ENCODE results near the gene ENTPD1.
A peak's percentile ranks its signal among the peaks of the same experiment; 100 is the strongest.
"Not testable (repeated sequence)": the region's sequence is repeated elsewhere in the genome, so short reads cannot be mapped to it uniquely, and the experiment has no call there.

ENTPD1 gene

DNA sequence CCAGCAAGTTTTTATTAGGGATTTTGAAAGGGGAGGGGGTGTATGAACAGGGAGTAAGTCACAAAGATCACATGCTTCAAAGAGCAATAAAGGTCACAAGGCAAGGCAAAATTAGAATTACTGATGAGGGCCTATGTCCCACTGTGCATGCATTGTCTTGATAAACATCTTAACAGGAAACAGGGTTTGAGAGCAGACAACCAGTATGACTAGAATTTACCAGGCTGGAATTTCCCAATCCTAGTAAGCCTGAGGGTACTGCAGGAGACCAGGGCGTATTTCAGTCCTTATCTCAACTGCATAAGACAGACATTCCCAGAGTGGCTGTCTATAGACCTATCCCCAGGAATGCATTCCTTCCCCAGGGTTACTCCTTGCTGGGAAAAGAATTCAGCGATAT, 44.3 kb downstream of the ENTPD1 start:
- H3K4me1 Mint-ChIP-seq, H3K27ac Mint-ChIP-seq: not testable (repeated sequence)

DNA sequence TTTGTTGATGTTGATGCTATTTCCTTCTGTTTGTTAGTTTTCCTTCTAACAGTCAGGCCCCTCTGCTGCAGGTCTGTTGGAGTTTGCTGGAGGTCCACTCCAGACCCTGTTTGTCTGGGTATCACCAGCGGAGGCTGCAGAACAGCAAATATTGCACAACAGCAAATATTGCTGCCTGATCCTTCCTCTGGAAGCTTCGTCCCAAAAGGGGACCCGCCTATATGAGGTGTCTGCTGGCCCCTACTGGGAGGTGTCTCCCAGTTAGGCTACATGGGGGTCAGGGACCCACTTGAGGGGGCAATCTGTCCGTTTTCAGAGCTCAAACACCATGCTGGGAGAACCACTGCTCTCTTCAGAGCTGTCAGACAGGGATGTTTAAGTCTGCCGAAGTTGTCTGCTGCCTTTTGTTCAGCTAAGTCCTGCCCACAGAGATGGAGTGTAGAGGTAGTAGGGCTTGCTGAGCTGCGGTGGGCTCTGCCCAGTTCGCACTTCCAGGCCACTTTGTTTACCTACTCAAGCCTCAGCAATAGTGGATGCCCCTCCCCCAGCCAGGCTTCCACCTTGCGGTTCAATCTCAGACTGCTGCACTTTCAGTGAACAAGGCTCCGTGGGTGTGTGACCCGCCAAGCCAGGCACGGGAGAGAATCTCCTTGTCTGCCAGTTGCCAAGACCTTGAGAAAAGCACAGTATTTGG, 50.9 kb downstream of the ENTPD1 start:
- not testable (repeated sequence) for H3K4me1 Mint-ChIP-seq, H3K4me3 Mint-ChIP-seq, H3K36me3 Mint-ChIP-seq, H3K9me3 Mint-ChIP-seq
- Mint-ChIP-seq H3K27ac (peak overlapping the region; percentile 26), H3K27me3 (peaks cover 17% of the 10 kb centered on the region)

More for the DNA sequence above, 44.3 kb downstream of the ENTPD1 start:
- not testable (repeated sequence) for H3K36me3 Mint-ChIP-seq, H3K4me3 Mint-ChIP-seq, H3K27me3 Mint-ChIP-seq, H3K9me3 Mint-ChIP-seq

DNA sequence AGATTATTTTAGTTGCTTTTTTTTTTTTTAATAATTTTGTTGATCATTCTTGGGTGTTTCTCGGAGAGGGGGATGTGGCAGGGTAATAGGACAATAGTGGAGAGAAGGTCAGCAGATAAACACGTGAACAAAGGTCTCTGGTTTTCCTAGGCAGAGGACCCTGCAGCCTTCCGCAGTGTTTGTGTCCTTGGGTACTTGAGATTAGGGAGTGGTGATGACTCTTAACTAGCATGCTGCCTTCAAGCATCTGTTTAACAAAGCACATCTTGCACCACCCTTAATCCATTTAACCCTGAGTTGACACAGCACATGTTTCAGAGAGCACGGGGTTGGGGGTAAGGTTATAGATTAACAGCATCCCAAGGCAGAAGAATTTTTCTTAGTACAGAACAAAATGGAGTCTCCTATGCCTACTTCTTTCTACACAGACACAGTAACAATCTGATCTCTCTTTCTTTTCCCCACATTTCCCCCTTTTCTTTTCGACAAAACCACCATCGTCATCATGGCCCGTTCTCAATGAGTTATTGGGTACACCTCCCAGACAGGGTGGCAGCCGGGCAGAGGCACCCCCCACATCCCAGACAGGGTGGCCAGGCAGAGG, 52.8 kb downstream of the ENTPD1 start:
- H3K9me3 Mint-ChIP-seq, result not testable (repeated sequence)

DNA sequence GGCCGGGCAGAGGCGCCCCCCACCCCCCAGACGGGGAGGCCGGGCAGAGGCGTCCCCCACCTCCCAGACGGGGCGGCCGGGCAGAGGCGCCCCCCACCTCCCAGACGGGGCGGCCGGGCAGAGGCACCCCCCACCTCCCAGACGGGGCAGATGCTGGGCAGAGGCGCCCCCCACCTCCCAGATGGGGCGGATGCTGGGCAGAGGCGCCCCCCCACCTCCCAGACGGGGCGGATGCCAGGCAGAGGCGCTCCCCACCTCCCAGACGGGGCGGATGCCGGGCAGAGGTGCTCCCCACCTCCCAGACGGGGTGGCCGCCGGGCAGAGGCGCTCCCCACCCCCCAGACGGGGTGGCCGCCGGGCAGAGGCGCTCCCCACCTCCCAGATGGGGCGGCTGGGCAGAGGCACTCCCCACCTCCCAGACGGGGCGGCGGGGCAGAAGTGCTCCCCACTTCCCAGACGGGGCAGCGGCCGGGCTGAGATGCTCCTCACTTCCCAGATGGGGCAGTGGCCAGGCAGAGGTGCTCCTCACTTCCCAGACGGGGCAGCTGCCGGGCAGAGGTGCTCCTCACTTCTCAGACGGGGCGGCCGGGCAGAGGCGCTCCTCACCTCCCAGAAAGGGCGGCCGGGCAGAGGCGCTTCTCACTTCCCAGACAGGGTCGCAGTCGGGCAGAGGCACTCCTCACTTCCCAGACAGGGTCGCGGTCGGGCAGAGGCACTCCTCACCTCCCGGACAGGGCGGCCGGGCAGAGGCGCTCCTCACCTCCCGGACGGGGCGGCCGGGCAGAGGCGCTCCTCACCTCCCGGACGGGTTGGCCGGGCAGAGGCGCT, 53.6 kb downstream of the ENTPD1 start:
- H3K4me1 Mint-ChIP-seq, result no peaks in the 10 kb centered on the region
- no peak overlapping the region for H3K4me3 Mint-ChIP-seq
- no peak overlapping the region for H3K27ac Mint-ChIP-seq
- H3K9me3 Mint-ChIP-seq, result no peaks in the 10 kb centered on the region
- peaks cover 2% of the 10 kb centered on the region for H3K36me3 Mint-ChIP-seq
- peaks cover 17% of the 10 kb centered on the region for H3K27me3 Mint-ChIP-seq

More for the DNA sequence above, 52.8 kb downstream of the ENTPD1 start:
- H3K4me3 Mint-ChIP-seq, H3K27ac Mint-ChIP-seq, H3K36me3 Mint-ChIP-seq, H3K4me1 Mint-ChIP-seq: not testable (repeated sequence)
- H3K27me3 Mint-ChIP-seq, result peaks cover 17% of the 10 kb centered on the region

DNA sequence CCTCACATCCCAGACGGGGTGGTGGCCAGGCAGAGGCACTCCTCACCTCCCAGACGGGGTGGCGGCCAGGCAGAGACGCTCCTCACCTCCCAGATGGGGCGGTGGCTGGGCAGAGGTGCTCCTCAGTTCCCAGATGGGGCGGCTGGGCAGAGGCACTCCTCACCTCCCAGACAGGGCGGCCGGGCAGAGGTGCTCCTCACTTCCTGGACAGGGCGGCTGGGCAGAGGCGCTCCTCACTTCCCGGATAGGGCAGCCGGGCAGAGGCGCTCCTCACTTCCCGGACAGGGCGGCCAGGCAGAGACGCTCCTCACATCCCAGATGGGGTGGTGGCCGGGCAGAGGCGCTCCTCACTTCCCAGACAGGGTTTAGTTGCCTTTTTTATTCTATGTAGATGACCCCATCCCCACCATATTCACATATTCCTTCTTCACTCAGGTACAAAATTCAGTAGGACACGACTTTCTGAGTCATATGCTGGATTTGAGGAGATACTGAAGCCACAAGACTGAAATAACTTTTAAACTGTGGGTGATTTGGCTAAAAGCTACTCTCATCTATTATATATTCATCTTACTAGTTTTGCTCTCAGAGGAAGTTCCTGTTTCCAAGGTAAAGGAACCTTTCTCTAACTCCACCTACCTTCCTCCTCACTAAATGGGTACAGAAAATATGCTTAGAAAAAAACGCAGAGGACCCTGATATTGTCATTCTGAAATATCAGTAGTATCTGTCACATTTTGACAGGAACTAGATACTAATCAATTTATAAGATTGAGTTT, 54.4 kb downstream of the ENTPD1 start:
- Mint-ChIP-seq H3K27ac (no peak overlapping the region), H3K4me1 (no peaks in the 10 kb centered on the region), H3K9me3 (no peaks in the 10 kb centered on the region), H3K27me3 (peaks cover 15% of the 10 kb centered on the region), H3K4me3 (no peak overlapping the region), H3K36me3 (peaks cover 2% of the 10 kb centered on the region)

DNA sequence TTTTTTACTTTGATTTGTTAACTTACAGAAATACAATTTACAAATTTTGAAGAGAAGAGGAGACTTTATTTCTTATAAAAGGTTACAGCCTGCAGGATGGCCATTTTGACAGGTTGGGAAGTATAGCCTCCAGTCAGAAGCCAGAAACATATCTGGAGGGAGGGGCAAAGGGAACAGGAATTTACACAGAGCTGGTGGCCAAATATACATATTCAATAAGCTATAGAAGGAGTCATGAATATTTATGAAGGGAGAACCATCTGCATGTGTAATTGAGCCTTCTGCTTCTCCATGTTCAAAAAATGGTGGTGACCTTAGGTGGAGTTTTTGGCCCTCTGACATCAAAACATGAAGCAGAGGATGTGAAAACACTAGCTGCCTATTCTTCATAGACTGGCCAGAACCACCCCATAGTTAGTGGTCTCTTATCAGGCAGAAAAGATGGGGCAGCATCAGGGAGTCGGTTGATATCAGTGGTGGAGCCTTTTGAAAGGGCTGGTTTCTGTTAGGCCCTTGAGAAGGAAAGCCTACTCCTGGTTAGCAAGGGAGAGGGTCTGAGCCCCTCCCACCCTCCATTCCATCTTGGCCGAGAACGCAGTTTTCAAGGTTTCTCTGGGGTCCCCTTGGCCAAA, 57.2 kb downstream of the ENTPD1 start:
- Mint-ChIP-seq H3K36me3 (peaks cover 2% of the 10 kb centered on the region), H3K4me3 (no peak overlapping the region), H3K9me3 (no peaks in the 10 kb centered on the region), H3K27me3 (peaks cover 10% of the 10 kb centered on the region), H3K4me1 (no peaks in the 10 kb centered on the region), H3K27ac (no peak overlapping the region)

DNA sequence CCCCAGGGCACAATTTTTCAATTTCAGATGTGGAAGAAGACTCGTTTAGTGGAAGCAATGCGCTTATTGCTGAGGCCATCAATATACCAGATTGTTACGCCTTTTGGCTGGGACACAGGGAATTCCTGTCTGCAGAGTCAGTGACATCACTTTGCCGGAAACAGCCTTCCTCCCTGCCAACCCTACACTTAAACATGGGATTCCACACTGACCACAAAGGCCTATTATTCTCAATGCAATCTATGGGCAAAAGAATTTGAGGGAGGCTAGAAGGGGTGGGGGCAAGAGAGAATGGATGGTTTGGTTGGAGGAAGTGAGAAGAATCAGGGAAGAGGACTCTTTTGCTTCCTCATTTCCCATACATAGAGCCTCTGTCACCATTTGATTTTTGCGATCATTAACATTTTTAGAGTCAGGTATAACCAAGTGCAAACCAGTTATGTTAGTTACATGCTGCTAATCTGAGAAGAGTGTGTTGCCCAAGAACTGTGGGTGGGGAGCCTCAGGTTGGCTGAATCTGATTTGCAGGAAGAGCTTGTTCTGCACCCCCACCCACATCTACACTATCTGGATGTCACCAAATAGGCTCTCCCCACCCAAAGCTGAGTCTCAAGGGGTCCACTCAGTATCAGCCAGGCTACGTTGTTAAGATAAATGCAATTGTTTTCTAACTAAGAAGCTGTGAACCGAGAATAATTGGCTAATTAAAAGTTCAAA, 58.2 kb downstream of the ENTPD1 start:
- Mint-ChIP-seq H3K36me3 (peaks cover 2% of the 10 kb centered on the region), H3K4me3 (no peak overlapping the region), H3K9me3 (no peaks in the 10 kb centered on the region), H3K4me1 (no peaks in the 10 kb centered on the region), H3K27ac (no peak overlapping the region), H3K27me3 (peaks cover 7% of the 10 kb centered on the region)

DNA sequence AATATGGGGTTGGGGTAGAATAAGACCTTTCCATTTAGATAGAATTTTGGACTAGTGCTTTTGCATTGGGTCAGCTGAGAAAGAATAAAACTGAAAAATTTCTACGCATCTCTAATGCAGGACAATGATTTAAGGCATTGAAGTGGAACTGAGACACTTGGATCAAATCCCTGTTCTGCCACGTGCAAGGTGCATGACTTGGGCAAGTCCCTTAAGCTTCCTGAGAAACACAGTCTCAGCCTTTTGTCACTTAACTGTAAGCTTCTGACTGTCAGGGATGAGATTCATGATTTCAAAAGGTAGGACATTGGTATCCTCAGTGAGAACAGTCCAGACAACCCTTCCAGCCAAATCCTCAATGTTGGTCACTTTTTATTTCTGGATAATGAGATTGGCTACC, 59.2 kb downstream of the ENTPD1 start:
- no peak overlapping the region for H3K4me3 Mint-ChIP-seq
- H3K9me3 Mint-ChIP-seq, result no peaks in the 10 kb centered on the region
- H3K27ac Mint-ChIP-seq, result no peak overlapping the region
- H3K36me3 Mint-ChIP-seq, result peaks cover 2% of the 10 kb centered on the region
- H3K4me1 Mint-ChIP-seq, result no peaks in the 10 kb centered on the region
- peaks cover 7% of the 10 kb centered on the region for H3K27me3 Mint-ChIP-seq

DNA sequence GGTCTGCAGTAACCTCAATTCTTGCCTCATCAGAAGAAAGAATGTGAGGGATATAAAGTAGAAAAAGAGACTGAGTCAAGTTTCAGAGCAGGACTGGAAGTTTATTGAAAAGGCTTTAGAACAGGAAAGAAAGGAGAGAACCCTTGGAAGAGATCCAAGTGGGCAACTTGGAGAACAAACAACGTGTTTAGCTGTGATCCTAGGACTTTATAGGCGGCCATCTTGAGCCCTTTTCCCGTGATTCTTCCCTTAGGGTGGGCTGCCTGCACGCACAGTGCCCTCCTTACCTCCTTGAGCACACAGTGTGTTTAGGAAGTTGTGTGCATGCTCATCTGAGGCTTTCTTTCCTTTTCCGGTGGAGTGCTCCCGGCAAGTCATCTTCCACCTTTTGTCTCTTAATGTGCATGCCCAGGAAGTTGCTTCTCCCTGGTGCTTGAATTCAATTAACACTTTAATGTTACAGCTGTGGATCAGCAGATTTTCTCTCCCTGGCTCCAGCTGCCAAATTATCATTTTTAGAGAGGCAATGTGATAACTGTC, 59.8 kb downstream of the ENTPD1 start:
- Mint-ChIP-seq H3K4me1 (no peaks in the 10 kb centered on the region), H3K4me3 (no peak overlapping the region), H3K27me3 (peaks cover 7% of the 10 kb centered on the region), H3K36me3 (peaks cover under 1% of the 10 kb centered on the region), H3K27ac (no peak overlapping the region), H3K9me3 (no peaks in the 10 kb centered on the region)

DNA sequence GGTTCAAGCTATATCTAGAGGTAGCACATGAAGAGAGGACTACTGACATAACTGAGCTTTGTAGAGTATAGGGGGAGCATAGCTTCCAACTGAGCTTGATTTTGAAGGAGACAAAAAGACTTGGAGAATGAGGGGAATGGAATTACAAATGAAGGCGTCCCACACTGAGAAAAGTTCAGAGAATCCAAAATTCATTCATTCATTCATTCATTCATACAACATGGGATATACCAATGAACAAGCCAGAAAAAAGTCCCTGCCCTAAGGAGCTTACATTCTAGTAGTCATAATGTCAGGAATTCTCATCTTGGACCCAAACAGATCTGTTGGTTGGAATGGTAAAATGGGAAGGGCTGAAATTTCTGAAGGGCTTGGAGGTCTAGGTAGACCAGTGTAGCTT, 62.0 kb downstream of the ENTPD1 start:
- H3K9me3 Mint-ChIP-seq, result no peaks in the 10 kb centered on the region
- no peak overlapping the region for H3K4me3 Mint-ChIP-seq
- no peak overlapping the region for H3K27ac Mint-ChIP-seq
- no peaks in the 10 kb centered on the region for H3K4me1 Mint-ChIP-seq
- H3K36me3 Mint-ChIP-seq, result no peaks in the 10 kb centered on the region
- H3K27me3 Mint-ChIP-seq, result peaks cover 9% of the 10 kb centered on the region

DNA sequence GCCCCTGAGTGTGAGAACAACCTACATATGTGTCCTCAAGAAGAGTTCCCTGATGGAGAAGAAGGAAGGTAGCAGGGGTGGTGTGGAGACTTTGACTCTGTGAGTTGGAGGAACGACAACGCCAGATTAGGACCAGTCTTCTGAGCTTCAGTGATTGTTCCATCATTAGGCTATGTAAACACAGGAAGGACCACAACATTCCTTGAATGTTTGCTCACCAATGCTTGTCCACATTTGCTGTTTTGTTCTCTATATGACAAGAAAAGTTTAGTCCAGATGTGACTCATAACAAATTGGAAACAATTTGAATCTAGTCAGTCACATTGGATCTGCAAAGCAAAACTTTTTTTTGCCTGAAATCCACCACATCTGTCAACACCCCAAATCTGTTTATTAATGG, 62.7 kb downstream of the ENTPD1 start:
- Mint-ChIP-seq H3K36me3 (no peaks in the 10 kb centered on the region), H3K9me3 (no peaks in the 10 kb centered on the region), H3K4me1 (no peaks in the 10 kb centered on the region), H3K4me3 (no peak overlapping the region), H3K27ac (no peak overlapping the region), H3K27me3 (peaks cover 11% of the 10 kb centered on the region)

DNA sequence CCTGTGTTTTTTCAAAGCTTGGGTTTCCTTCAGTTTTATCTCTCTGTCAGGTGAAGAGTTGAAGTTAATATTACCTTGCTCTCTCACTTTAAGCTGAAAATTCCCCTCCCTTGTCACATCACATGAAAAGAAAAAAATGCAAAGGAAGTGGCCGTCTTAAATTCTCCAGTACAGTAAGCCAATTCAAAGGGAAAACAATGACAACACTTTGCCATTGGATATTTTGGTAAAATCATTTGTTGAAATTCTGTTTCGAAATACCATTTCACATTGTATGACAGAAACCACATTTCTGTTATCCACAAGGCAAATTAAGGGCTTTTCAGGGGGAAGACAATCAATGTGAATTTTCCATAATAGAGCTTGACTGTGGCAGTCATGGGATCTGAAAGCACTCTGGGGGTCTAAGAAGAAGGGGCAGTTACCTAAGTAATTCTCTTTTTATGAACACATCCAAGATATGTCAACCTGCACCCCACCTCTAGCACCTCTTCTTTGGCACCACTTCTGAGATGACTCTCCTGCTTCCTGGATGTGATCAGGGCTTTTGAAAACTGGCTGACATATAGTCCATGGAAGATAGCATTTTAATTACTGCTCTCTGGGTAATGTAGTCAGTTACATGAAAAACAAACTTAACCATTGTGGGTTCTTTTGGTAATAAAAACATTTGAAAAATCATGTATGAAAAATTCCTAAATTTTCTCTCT, 63.8 kb downstream of the ENTPD1 start:
- H3K36me3 Mint-ChIP-seq, result no peaks in the 10 kb centered on the region
- no peaks in the 10 kb centered on the region for H3K4me1 Mint-ChIP-seq
- H3K9me3 Mint-ChIP-seq, result no peaks in the 10 kb centered on the region
- H3K27ac Mint-ChIP-seq, result no peak overlapping the region
- peaks cover 11% of the 10 kb centered on the region for H3K27me3 Mint-ChIP-seq
- H3K4me3 Mint-ChIP-seq, result no peak overlapping the region

DNA sequence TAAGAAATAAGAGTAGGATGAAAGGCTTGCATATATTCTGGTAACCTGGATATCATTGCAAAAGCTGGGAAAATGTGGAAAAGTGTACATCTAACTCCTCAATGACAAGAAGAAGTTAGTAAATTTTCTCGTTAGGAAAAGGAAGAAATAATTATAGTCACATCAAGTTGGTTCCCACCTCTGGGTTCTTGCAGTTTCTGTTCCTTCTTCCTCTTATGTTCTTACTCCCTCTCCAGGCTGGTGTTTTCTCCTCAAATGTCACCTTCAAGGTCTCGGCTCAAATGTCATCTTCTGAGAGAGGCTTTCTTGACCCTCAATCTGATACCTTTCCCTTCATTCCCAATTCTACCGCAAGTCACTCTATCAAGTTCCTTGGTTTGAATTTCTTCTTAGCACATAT, 64.4 kb downstream of the ENTPD1 start:
- Mint-ChIP-seq H3K27ac (no peak overlapping the region), H3K4me1 (no peaks in the 10 kb centered on the region), H3K27me3 (peaks cover 11% of the 10 kb centered on the region), H3K36me3 (no peaks in the 10 kb centered on the region), H3K4me3 (no peak overlapping the region), H3K9me3 (no peaks in the 10 kb centered on the region)

DNA sequence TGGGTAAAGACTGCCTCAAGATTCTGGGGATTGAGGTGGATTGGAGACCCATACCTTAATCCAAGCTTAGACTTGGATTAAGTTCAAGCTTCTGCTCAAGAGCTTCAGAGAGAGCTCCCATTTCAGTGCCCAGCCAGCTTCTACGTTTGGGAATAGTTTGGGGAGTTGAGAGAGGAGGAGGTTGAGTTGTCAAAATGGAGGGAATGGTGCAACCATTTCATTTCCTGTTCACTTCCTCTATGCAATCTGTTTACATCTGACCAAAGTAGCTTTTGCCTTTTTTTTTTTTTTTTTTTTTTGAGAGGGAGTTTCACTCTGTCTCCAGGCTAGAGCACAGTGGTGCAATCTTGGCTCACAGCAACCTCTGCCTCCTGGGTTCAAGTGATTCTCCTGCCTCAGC, 65.8 kb downstream of the ENTPD1 start:
- no peak overlapping the region for H3K27ac Mint-ChIP-seq
- no peaks in the 10 kb centered on the region for H3K9me3 Mint-ChIP-seq
- H3K4me3 Mint-ChIP-seq, result no peak overlapping the region
- H3K27me3 Mint-ChIP-seq, result peaks cover 11% of the 10 kb centered on the region
- no peaks in the 10 kb centered on the region for H3K36me3 Mint-ChIP-seq
- H3K4me1 Mint-ChIP-seq, result no peaks in the 10 kb centered on the region
